ENCODE results near the gene PLEKHO2.

Gene PLEKHO2

DNA sequence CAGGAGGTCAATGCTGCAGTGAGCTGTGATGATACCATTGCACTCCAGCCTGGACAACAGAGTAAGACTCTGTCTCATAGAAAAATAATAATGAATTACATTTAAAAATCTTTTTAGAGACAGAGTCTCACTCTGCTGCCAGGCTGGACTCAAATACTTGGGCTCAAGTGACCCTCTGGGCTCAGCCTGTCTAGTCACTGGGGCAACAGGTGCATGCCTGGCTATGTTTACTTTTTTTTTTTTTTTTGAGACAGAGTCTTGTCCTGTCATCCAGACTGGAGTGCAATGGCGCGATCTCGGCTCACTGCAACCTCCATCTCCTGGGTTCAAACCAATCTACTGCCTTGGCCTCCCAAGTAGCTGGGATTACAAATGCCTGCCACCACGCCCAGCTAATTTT, 8.0 kb upstream of the PLEKHO2 start:
- H3K4me2 ChIP-seq (ENCODE audit: low read length) = no peak overlapping the region
- no peak for TF ChIP-seq EZH2phosphoT487 (IDR thresholded peaks at IDR 0.05; ENCODE audit: borderline replicate concordance, low read length)
- TF ChIP-seq, protein P1, sequence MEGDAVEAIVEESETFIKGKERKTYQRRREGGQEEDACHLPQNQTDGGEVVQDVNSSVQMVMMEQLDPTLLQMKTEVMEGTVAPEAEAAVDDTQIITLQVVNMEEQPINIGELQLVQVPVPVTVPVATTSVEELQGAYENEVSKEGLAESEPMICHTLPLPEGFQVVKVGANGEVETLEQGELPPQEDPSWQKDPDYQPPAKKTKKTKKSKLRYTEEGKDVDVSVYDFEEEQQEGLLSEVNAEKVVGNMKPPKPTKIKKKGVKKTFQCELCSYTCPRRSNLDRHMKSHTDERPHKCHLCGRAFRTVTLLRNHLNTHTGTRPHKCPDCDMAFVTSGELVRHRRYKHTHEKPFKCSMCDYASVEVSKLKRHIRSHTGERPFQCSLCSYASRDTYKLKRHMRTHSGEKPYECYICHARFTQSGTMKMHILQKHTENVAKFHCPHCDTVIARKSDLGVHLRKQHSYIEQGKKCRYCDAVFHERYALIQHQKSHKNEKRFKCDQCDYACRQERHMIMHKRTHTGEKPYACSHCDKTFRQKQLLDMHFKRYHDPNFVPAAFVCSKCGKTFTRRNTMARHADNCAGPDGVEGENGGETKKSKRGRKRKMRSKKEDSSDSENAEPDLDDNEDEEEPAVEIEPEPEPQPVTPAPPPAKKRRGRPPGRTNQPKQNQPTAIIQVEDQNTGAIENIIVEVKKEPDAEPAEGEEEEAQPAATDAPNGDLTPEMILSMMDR (IDR thresholded peaks at IDR 0.05; ENCODE audit: low read depth, low read length, poor library complexity, severe bottlenecking) = no peak
- no peaks in the 10 kb centered on the region for H3K36me3 ChIP-seq (ENCODE audit: control insufficient read depth, low read length)
- H3K9me3 ChIP-seq (ENCODE audit: control insufficient read depth, insufficient read depth, low read length) = no peaks in the 10 kb centered on the region
- H3K4me3 ChIP-seq (ENCODE audit: low read length) = no peak overlapping the region
- H3K79me2 ChIP-seq (ENCODE audit: control insufficient read depth, low read length) = no peaks in the 10 kb centered on the region
- no peak overlapping the region for H3K27ac ChIP-seq (ENCODE audit: low read depth, low read length)
- no peaks in the 10 kb centered on the region for H3K27me3 ChIP-seq (ENCODE audit: control insufficient read depth, low read length)
- H3F3A ChIP-seq (ENCODE audit: control insufficient read depth, insufficient read depth) = peaks cover 4% of the 10 kb centered on the region; the same call in 1 of the 2 replicates
- H4K20me1 ChIP-seq (ENCODE audit: control insufficient read depth, insufficient read depth, low read depth, low read length) = no peaks in the 10 kb centered on the region
- H3K4me1 ChIP-seq (ENCODE audit: control insufficient read depth, low read length) = peaks cover 26% of the 10 kb centered on the region
- no peaks in the 10 kb centered on the region for H3K9me2 ChIP-seq (replicated peaks; ENCODE audit: control insufficient read depth, low read length)

DNA sequence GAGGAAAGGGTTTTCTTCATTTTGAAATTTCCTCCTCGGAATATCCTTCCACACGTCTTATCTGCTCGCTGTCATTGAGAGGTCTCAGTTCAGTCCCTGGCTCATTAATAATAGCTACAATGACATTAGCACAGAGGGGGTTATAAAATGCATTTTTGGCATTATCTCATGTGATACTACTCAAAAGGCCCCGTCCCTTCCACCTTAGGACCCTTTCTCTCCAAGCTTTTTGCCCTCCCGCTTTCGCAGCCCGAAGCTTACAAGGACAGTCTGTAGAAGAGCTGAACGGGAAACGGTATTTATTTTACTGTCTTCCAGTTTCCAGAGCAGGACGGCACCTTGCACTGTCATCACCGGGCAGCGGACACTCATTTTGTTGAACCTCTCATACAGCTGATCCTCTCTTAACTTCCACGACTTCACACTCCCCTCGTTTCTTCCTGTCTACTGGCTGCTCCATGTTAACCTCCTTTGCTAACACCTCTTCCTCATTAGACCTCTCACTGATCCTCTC, 5.6 kb upstream of the PLEKHO2 start:
- Histone ChIP-seq H3K4me3 (ENCODE audit: low read length) (peak overlapping the region; percentile 62), H3K27ac (ENCODE audit: low read depth, low read length) (0 out of 2 replicates have a peak overlapping the region, but pooled peaks have one; percentile 16), H3K9me3 (ENCODE audit: control insufficient read depth, insufficient read depth, low read length) (no peaks in the 10 kb centered on the region), H3K4me2 (ENCODE audit: low read length) (peak overlapping the region; percentile 69), H3K4me1 (ENCODE audit: control insufficient read depth, low read length) (peaks cover 32% of the 10 kb centered on the region), H3K27me3 (ENCODE audit: control insufficient read depth, low read length) (no peaks in the 10 kb centered on the region), H3K79me2 (ENCODE audit: control insufficient read depth, low read length) (no peaks in the 10 kb centered on the region), H4K20me1 (ENCODE audit: control insufficient read depth, insufficient read depth, low read depth, low read length) (no peaks in the 10 kb centered on the region), H3F3A (ENCODE audit: control insufficient read depth, insufficient read depth) (peaks cover 9% of the 10 kb centered on the region; the same call in 1 of the 2 replicates), H3K36me3 (ENCODE audit: control insufficient read depth, low read length) (no peaks in the 10 kb centered on the region), H3K9me2 (replicated peaks; ENCODE audit: control insufficient read depth, low read length) (no peaks in the 10 kb centered on the region)
- TF ChIP-seq EZH2phosphoT487 (IDR thresholded peaks at IDR 0.05; ENCODE audit: borderline replicate concordance, low read length) = no peak
- TF ChIP-seq, protein P1 (IDR thresholded peaks at IDR 0.05; ENCODE audit: low read depth, low read length, poor library complexity, severe bottlenecking) = peak; percentile 49

DNA sequence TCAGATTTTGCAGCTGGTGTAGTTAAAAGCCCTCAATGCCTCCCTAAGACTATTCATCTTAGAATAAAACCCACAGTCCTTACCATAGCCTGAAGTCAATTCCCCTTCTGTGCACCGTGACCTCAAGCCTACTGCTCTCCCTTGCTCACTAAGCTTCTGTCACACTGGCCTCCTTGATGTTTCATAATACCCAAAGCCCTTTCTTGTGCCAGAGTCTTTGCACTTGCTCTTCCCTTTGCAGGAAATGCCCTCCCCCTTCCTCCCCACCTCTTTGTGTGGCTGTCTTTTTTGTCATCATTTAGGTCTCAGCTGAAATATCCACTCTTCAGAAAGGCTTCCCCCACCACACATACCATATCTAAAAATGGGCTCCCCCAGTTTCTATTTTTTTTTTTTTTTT, 4.2 kb upstream of the PLEKHO2 start:
- Histone ChIP-seq H3F3A (ENCODE audit: control insufficient read depth, insufficient read depth) (peaks cover 9% of the 10 kb centered on the region; the same call in 1 of the 2 replicates), H4K20me1 (ENCODE audit: control insufficient read depth, insufficient read depth, low read depth, low read length) (no peaks in the 10 kb centered on the region), H3K9me3 (ENCODE audit: control insufficient read depth, insufficient read depth, low read length) (no peaks in the 10 kb centered on the region), H3K9me2 (replicated peaks; ENCODE audit: control insufficient read depth, low read length) (no peaks in the 10 kb centered on the region), H3K27ac (ENCODE audit: low read depth, low read length) (no peak overlapping the region), H3K36me3 (ENCODE audit: control insufficient read depth, low read length) (no peaks in the 10 kb centered on the region), H3K79me2 (ENCODE audit: control insufficient read depth, low read length) (peaks cover 7% of the 10 kb centered on the region), H3K27me3 (ENCODE audit: control insufficient read depth, low read length) (no peaks in the 10 kb centered on the region), H3K4me3 (ENCODE audit: low read length) (peak overlapping the region; percentile 20; the same call in 1 of the 2 replicates), H3K4me2 (ENCODE audit: low read length) (peak overlapping the region; percentile 34; the same call in 1 of the 2 replicates), H3K4me1 (ENCODE audit: control insufficient read depth, low read length) (peaks cover 34% of the 10 kb centered on the region)
- TF ChIP-seq EZH2phosphoT487 (IDR thresholded peaks at IDR 0.05; ENCODE audit: borderline replicate concordance, low read length) = no peak
- TF ChIP-seq, protein P1 (IDR thresholded peaks at IDR 0.05; ENCODE audit: low read depth, low read length, poor library complexity, severe bottlenecking) = no peak
